K562 (cell line): ENCODE data around the gene GNAT1. TPM values are rescaled to one million over a fixed set of nuclear protein-coding genes. Genes with fewer than 3 reads are reported as not detected.

Source experiments
- BCL6 ChIP-seq: fragments of 250-450 bp; sonication (Bioruptor Pico); IDR thresholded peaks from 2 replicates; pipeline ENCODE4 v1.4.0; 2020
- DMBX1 ChIP-seq: fragments of 250-450 bp; sonication (Bioruptor Pico); IDR thresholded peaks from 2 replicates; pipeline ENCODE4 v1.8.0; 2022; ENCODE audit warnings: inconsistent platforms, mild to moderate bottlenecking, moderate library complexity, borderline replicate concordance
- ELF1 ChIP-seq: fragments of 200-800 bp; sonication (Bioruptor generic); IDR thresholded peaks from 2 replicates; pipeline ENCODE4 v1.6.1; 2016; ENCODE audit warnings: missing genetic modification characterization, missing compliant biosample characterization
- ESRRB ChIP-seq: fragments of 250-450 bp; sonication (Bioruptor Pico); IDR thresholded peaks from 2 replicates; pipeline ENCODE4 v1.5.0; 2020; ENCODE audit warnings: mild to moderate bottlenecking, moderate library complexity, borderline replicate concordance
- FOXK1 ChIP-seq: sonication (generic); formaldehyde crosslinking; IDR thresholded peaks from 2 replicates; pipeline ENCODE4 v1.8.0; 2022; ENCODE audit warnings: missing genetic modification reagents, mild to moderate bottlenecking, borderline replicate concordance
- KDM1A ChIP-seq, 2 experiments: fragments of 450-650 bp; IDR thresholded peaks; 2 replicates each; pipeline ENCODE4 v1.6.1; 2016; ENCODE audit warnings: mild to moderate bottlenecking in 2 of 2
- NFRKB ChIP-seq: fragments of 450-650 bp; IDR thresholded peaks from 2 replicates; pipeline ENCODE4 v1.6.1; 2016; ENCODE audit warnings: low read depth
- NR2C1 ChIP-seq, 2 experiments: fragments of 450-650 bp; IDR thresholded peaks; 2 replicates each; pipeline ENCODE4 v1.6.1; 2017; ENCODE audit warnings: mild to moderate bottlenecking in 2 of 2, antibody characterized with exemption in 1 of 2, inconsistent platforms in 1 of 2, missing compliant biosample characterization in 1 of 2, missing genetic modification characterization in 1 of 2
- NRF1 ChIP-seq, 2 experiments: fragments of 450-650 bp; IDR thresholded peaks in 1 of 2; conservative IDR thresholded peaks in 1 of 2; 2 replicates each; pipeline ENCODE4 v1.6.1; 2014; ENCODE audit warnings: mild to moderate bottlenecking in 2 of 2
- POLR2G ChIP-seq: fragments of 200-400 bp; formaldehyde crosslinking; IDR thresholded peaks from 2 replicates; pipeline ENCODE4 v1.6.1; 2017; ENCODE audit warnings: low read depth, mild to moderate bottlenecking, antibody characterized with exemption, low read length, moderate library complexity
- PRDM10 ChIP-seq: fragments of 450-650 bp; IDR thresholded peaks from 2 replicates; pipeline ENCODE4 v1.6.1; 2018; ENCODE audit not compliant: partially characterized antibody
- PTBP1 ChIP-seq: fragments of 200-400 bp; formaldehyde crosslinking; IDR thresholded peaks from 2 replicates; pipeline ENCODE4 v1.6.1; 2017; ENCODE audit warnings: low read depth, low read length
- SNRNP70 ChIP-seq: fragments of 200-400 bp; formaldehyde crosslinking; optimal IDR thresholded peaks from 2 replicates; pipeline ENCODE3; 2017; ENCODE audit warnings: low read depth, low read length
- SP2 ChIP-seq: IDR thresholded peaks from 2 replicates; pipeline ENCODE4 v1.6.1; 2011; ENCODE audit warnings: mild to moderate bottlenecking, low read depth, low read length, moderate library complexity; ENCODE audit not compliant: poor library complexity, severe bottlenecking; ENCODE audit errors: extremely low read depth
- SRSF9 ChIP-seq: fragments of 200-400 bp; formaldehyde crosslinking; IDR thresholded peaks from 2 replicates; pipeline ENCODE4 v1.6.1; 2017; ENCODE audit warnings: low read depth, low read length, borderline replicate concordance
- SUPT5H ChIP-seq: fragments of 450-650 bp; IDR thresholded peaks from 2 replicates; pipeline ENCODE4 v1.6.1; 2016
- TAF1 ChIP-seq: IDR thresholded peaks from 2 replicates; pipeline ENCODE4 v1.6.1; 2011; ENCODE audit warnings: mild to moderate bottlenecking, low read length, moderate library complexity; ENCODE audit not compliant: insufficient read depth, control insufficient read depth, severe bottlenecking; ENCODE audit errors: extremely low read depth
- TEAD4 ChIP-seq, 2 experiments: sonication (generic) in 1 of 2; formaldehyde crosslinking in 1 of 2; IDR thresholded peaks; 2 replicates each; pipeline versions ENCODE4 v1.6.1 to v1.8.0; 2012 to 2022; ENCODE audit warnings: borderline replicate concordance in 1 of 2, inconsistent platforms in 1 of 2, low read length in 1 of 2, mild to moderate bottlenecking in 1 of 2, missing genetic modification reagents in 1 of 2
- XRCC4 ChIP-seq: IDR thresholded peaks from one replicate; pipeline ENCODE4 v1.6.1; 2011; ENCODE audit not compliant: insufficient read depth, insufficient read length; ENCODE audit errors: extremely low read depth
- ZNF449 ChIP-seq: fragments of 250-450 bp; sonication (Bioruptor Pico); IDR thresholded peaks from 2 replicates; pipeline ENCODE4 v1.8.0; 2022; ENCODE audit warnings: moderate library complexity, mild to moderate bottlenecking, inconsistent platforms
- ZNF644 ChIP-seq: fragments of 200-800 bp; sonication (Bioruptor generic); IDR thresholded peaks from 2 replicates; pipeline ENCODE4 v1.6.1; 2016; ENCODE audit warnings: low read depth, missing genetic modification characterization, missing compliant biosample characterization
- ZNF75A ChIP-seq: fragments of 450-650 bp; formaldehyde crosslinking; IDR thresholded peaks from 2 replicates; pipeline ENCODE4 v1.4.0; 2020; ENCODE audit warnings: mild to moderate bottlenecking
- ZNF830 ChIP-seq: fragments of 250-450 bp; sonication (Bioruptor Pico); IDR thresholded peaks from 2 replicates; pipeline ENCODE4 v1.5.0; 2021; ENCODE audit warnings: mild to moderate bottlenecking
- polyA plus RNA-seq, 8 experiments: library from polyadenylated mRNA; depleted of rRNA in 4 of 8; stranded (reverse) in 5 of 8; unstranded in 3 of 8; fragments of >200 nt; fragmentation: Nextera tagmentation in 2 of 8; fragmentation: Illumina TruSeq in 1 of 8; extraction: Ambion mirVana in 2 of 8; extraction: Trizol in 1 of 8; gene quantifications; 2 replicates each; pipeline versions ENCODE4 v1.2.1 to v1.2.3, GENCODE V29; 2011 to 2014; ENCODE audit warnings: inconsistent platforms in 1 of 8, missing spikeins in 1 of 8
- total RNA-seq, 7 experiments: library from RNA; depleted of rRNA in 6 of 7; stranded (reverse); fragments of >200 nt in 6 of 7; fragmentation: Illumina TruSeq in 2 of 7; extraction: Trizol in 2 of 7; gene quantifications; 2 replicates each; pipeline versions ENCODE4 v1.2.1 to v1.2.3, GENCODE V29; 2011 to 2021; ENCODE audit warnings: low replicate concordance in 1 of 7

The GNAT1 gene
- total and polyA plus RNA-seq, 9 of the 15 experiments (the other 6 are each of a cell fraction or from before 2014, with no cell fraction given): not detected

GRCh38 chr3:50227390-50228183, 36.2 kb downstream of the GNAT1 start (continued):
- TF ChIP-seq ZNF449 (CRISPR knock-in tag): no peak
- no peak for TF ChIP-seq SRSF9
- peak; percentile 50; the same call in 1 of the 2 replicates for TF ChIP-seq SUPT5H
- TF ChIP-seq PRDM10: peak; percentile 71
- no peak for TF ChIP-seq BCL6 (CRISPR knock-in tag)
- TF ChIP-seq POLR2G: peak; percentile 68
- TF ChIP-seq TAF1: peak; percentile 42
- TF ChIP-seq DMBX1 (CRISPR knock-in tag): no peak
- TF ChIP-seq FOXK1: no peak
- no peak for TF ChIP-seq NR2C1 (IDR thresholded peaks at IDR 0.05)
- TF ChIP-seq NR2C1 (tag; IDR thresholded peaks at IDR 0.05): no peak
- no peak for TF ChIP-seq PTBP1
- TF ChIP-seq SNRNP70: no peak
- TF ChIP-seq ZNF830 (CRISPR knock-in tag): no peak
- peak; percentile 96 for TF ChIP-seq ELF1 (tag)
- TF ChIP-seq NFRKB: no peak
- TF ChIP-seq KDM1A (IDR thresholded peaks at IDR 0.05): no peak
- peak; percentile 84 to 87 for TF ChIP-seq NRF1 (conservative IDR thresholded peaks at IDR 0.05 in 1 of 2, IDR thresholded peaks at IDR 0.05 in 1 of 2)
- no peak for TF ChIP-seq ESRRB (CRISPR knock-in tag)
- TF ChIP-seq ZNF644 (tag): no peak
- TF ChIP-seq TEAD4 (IDR thresholded peaks at IDR 0.05; ENCODE audit: low read length): no peak
- TF ChIP-seq TEAD4 (CRISPR knock-in tag; IDR thresholded peaks at IDR 0.05; ENCODE audit: borderline replicate concordance): no peak
- TF ChIP-seq SP2: peak; percentile 93
- no peak for TF ChIP-seq XRCC4
- no peak for TF ChIP-seq ZNF75A (CRISPR knock-in tag)
